ENCODE data around the gene SYDE1.
A peak's percentile ranks its signal among the peaks of the same experiment; 100 is the strongest.

The SYDE1 gene

DNA sequence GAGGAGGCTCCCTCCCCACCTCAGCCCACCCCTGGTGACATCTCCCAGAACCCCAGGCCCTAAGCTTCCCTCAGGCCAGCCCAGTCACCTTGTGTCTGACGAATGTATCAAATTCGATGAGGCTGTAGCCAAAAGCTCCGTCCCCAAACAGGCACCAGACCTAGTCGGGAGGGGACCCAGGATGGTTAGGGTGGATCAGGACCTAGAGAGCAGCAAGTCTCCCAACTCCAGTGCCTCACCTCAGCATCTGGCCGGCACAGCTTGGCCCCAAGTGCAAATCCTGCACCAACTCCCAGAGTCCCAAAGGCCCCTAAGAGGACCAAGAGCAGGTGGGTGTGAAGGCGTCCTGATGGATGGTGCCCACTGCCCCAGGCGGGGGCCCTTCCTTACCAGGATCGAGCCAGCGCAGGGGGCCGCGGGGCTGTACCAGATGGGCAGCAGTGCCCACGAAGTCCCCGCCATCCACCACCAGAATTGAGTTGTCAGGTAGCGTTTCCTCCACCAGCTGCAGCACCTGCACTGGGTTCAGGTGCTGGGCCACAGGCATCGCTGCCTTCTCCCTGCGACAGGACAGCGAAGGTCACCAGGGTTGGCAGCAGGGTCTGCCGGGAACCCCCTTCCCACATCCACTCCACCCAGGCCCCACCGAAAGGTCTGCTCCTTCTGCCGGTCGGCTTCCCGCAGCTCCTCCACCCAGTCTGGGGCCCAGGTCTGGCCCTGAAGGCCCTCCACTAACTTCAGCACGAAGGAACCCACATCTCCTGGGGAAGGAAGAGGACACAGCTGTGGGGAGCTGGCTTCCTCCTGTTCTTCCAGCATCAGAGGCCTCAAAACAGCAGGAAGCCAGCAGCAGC is 8.8 kb downstream of the SYDE1 start:
- ATAC-seq, result no peak
- Mint-ChIP-seq H3K4me3 (no peak overlapping the region), H3K27ac (no peak overlapping the region), H3K36me3 (peaks cover 64% of the 10 kb centered on the region), H3K9me3 (no peaks in the 10 kb centered on the region), H3K27me3 (no peaks in the 10 kb centered on the region), H3K4me1 (no peaks in the 10 kb centered on the region)

DNA sequence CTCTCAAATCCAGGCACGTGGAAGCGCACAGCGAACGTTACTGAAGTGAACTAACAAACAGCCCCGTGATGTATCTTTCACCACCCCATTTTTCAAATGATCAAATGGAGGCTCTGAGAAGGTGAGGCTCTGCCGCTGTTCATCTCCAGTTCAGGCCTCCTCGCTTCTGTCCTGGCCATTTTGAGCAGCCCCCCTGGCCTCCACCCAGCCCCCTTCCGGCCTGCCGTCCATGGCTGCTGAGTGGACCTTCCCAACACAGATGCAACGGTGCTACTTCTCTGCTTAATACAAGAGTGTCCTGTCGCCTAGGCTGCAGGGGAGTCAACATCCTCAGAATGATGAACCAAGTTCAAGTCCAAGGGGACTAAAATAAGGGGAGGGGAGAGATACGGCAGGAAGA is 9.7 kb downstream of the SYDE1 start:
- H3K9me3 Mint-ChIP-seq, result no peaks in the 10 kb centered on the region
- H3K36me3 Mint-ChIP-seq, result peaks cover 73% of the 10 kb centered on the region
- H3K4me3 Mint-ChIP-seq, result no peak overlapping the region
- H3K4me1 Mint-ChIP-seq, result no peaks in the 10 kb centered on the region
- no peak for ATAC-seq
- no peaks in the 10 kb centered on the region for H3K27me3 Mint-ChIP-seq
- H3K27ac Mint-ChIP-seq, result no peak overlapping the region

DNA sequence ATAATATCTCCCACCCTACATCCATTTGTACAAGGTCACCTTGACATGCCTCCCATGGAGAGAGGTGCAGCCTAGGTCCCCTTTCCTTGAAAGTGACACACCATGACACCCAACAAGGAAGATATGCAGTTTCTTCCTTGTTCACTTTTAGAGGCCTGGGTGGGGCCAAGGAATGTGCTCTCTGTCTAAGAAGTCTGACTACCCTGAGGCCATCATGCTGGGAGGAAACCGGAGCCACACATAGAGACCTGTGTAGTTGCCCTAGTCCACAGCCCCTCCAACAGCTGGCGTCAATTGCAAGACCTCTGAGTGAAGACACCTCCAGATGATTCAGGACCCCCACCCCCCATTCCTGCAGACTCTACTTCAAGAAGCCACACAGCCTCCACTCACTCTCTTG is 11.0 kb downstream of the SYDE1 start:
- H3K36me3 Mint-ChIP-seq, result peaks cover 83% of the 10 kb centered on the region
- H3K4me1 Mint-ChIP-seq, result no peaks in the 10 kb centered on the region
- H3K27me3 Mint-ChIP-seq, result no peaks in the 10 kb centered on the region
- H3K9me3 Mint-ChIP-seq, result no peaks in the 10 kb centered on the region
- H3K27ac Mint-ChIP-seq, result no peak overlapping the region
- ATAC-seq, result no peak
- no peak overlapping the region for H3K4me3 Mint-ChIP-seq

DNA sequence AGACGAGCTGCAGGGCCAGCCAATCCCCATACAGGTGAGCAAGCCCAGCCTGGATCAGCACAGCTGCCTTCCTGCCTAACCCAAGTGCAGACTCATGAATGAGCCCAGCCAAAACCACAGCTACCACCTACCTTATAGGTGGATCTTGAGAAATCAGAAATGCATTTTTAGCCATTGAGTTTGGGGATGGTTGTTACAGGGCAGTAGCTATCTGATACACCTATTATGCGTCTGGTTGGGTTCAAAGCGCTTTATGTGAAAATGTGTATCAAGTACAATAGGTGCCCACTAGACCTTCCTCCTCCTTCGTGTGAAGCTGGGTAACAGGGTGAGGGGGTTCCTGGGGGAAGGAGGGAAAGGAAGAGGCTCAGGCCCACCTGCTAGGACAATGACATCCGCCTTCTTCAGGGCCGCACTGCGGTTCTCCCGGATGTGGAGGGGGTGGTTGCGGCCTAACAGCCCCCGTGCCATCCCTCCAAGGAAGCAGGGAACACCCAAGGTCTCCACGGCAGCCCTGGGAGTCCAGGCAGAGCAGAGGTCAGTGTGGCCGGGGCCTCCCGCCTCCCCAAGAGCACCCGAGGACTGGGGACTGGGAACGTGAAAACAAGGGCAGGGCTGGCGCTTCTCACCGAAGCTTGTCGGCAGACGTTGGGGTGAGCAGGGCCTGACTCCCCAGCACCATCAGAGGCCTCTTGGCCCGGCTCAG is 11.7 kb downstream of the SYDE1 start:
- no peak overlapping the region for H3K27ac Mint-ChIP-seq
- ATAC-seq, result no peak
- no peak overlapping the region for H3K4me3 Mint-ChIP-seq
- H3K27me3 Mint-ChIP-seq, result no peaks in the 10 kb centered on the region
- no peaks in the 10 kb centered on the region for H3K9me3 Mint-ChIP-seq
- H3K36me3 Mint-ChIP-seq, result peaks cover 84% of the 10 kb centered on the region
- H3K4me1 Mint-ChIP-seq, result peaks cover 3% of the 10 kb centered on the region

DNA sequence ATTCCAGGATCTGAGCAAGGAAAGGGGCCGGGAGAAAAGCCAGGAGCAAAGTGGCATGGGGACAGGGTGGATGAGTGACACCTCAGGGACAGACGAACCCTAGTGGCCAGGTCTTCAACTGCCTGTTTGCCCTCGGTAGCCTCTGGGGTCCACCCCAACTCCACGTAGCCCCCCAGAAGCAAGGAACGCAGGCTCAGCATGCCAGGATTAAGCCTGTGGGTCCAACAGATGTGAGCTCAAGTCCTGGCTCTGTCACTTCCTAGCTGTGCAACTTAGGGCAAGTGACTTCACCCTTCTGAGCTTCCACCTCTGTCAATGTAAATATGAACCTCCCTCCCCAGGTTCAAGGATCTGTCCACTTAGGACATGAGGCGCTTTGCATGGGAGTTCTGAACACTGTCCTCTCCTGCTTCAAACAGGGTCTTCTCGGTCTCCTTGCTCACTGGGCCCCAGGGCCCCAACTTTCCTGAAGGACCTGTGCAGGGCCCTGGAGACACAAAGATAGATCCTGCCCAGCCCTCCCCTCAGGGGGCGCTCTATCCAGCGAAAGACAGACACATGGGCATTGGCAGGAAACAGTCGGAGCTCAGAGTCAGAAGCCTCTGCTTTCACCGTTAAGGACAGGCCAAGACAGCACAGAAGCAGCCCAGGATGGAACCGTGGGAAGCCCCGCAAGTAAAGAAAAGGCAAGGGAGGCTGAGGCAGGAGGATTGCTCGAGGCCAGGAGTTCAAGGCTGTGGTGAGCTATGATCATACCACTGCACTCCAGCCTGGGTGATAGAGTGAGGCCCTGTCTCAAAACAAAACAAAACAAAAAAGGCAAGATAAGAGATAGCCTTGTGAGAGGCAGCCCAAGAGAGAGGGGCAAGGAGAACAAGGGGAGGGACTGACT is 13.2 kb downstream of the SYDE1 start:
- Mint-ChIP-seq H3K4me3 (no peak overlapping the region), H3K36me3 (peaks cover 69% of the 10 kb centered on the region), H3K27ac (no peak overlapping the region), H3K27me3 (no peaks in the 10 kb centered on the region), H3K4me1 (peaks cover 11% of the 10 kb centered on the region), H3K9me3 (no peaks in the 10 kb centered on the region)
- ATAC-seq, result no peak

DNA sequence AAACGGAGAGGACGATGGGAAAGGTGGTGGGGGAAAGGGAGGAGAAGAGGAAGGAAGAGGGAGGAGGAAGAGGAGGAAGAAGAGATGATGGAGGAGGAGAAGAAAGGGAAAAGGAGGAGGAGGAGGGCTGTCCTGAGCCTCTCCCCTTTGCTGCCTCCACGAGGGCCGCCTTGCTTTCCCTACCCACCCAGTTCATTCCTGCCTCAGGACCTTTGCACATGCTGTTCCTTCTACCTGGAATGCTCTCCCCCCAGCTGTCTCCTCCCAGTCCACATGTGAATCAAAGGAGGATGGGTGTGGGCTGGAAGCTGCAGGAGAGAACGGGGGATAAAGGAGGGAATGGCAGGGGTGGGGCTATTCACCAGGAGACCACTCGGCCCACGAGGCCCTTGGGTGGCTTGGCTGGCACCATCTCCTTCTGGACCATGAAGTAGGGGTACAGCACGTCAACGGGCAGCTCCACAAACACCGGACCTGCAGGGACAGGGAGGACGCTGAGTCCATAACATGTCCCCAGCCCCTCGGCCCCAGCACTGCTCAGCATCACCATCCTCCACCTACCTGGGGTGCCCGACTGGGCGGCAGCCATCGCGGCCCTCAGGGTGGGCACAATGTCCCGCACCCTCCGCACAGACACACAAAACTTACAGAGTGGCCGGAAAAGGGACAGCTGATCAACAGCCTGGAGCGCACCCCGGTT is 15.3 kb downstream of the SYDE1 start:
- H3K4me1 Mint-ChIP-seq, result peaks cover 11% of the 10 kb centered on the region
- no peak for ATAC-seq
- no peak overlapping the region for H3K27ac Mint-ChIP-seq
- H3K27me3 Mint-ChIP-seq, result no peaks in the 10 kb centered on the region
- no peaks in the 10 kb centered on the region for H3K9me3 Mint-ChIP-seq
- H3K36me3 Mint-ChIP-seq, result peaks cover 55% of the 10 kb centered on the region
- H3K4me3 Mint-ChIP-seq, result no peak overlapping the region

DNA sequence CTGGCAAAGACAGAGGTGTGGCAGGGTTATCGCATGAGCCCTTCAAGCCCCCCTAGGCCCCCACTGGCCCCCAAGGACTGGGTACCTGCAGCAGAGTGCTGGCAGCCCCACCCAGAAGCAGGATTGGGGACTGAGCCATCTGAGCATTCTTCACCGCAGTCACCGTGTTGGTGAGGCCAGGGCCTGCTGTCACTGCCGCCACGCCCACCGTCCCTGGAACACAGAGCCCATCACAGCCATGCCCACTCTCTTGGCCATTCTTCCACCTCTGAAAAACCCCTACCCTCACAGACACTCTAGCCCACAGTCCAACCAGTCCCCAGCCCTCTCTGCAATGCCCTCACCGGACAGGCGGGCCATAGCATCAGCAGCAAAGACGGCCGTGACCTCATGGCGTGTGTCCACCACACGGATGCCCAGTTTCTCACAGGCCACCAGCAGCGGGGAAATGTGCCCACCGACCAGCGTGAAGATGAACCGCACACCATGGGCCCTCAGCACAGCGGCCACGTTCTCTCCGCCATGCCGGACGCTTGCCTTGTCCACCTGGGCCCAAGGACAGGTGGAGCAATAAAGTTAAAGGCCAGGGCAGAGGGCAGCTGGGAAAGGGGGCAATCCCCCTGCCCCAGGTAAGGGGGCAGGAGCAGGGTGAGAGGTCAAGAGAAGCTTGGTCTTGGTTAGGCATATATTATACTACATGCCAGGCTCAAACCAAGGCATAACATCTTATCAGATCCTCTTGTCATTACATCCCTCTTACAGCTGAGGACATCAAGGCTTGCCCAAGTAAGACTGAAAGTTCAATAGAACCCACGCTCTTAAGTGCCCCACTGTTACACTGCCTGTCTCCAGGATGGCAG is 16.1 kb downstream of the SYDE1 start:
- Mint-ChIP-seq H3K4me1 (peaks cover 11% of the 10 kb centered on the region), H3K27ac (no peak overlapping the region), H3K36me3 (peaks cover 48% of the 10 kb centered on the region), H3K27me3 (peaks cover 5% of the 10 kb centered on the region), H3K9me3 (no peaks in the 10 kb centered on the region), H3K4me3 (peak overlapping the region; percentile 19)
- no peak for ATAC-seq

DNA sequence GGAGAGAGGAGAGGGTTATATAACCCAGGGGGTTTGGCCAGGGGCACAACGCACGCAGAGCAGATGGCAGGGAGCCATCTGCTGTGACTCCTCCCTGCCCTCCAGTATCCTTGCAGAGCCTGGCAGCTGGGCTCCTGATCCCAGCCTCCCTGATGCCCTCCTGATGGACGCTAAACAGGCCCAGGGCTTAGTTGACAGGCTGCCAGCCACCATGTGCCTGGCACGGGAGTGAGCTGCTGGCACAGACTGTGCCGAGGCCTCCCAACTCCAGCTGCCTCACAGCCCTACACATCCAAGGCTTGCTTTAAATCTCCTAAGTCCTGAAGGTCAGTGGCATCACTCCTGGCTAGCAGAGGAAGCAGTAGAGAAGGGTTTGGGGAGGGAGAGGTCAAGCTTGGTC is 16.7 kb downstream of the SYDE1 start:
- peaks cover 12% of the 10 kb centered on the region for H3K27me3 Mint-ChIP-seq
- peak overlapping the region; percentile 84 for H3K4me3 Mint-ChIP-seq
- H3K27ac Mint-ChIP-seq, result peak overlapping the region; percentile 96
- H3K36me3 Mint-ChIP-seq, result peaks cover 41% of the 10 kb centered on the region
- no peaks in the 10 kb centered on the region for H3K9me3 Mint-ChIP-seq
- H3K4me1 Mint-ChIP-seq, result peaks cover 11% of the 10 kb centered on the region
- ATAC-seq, result no peak

DNA sequence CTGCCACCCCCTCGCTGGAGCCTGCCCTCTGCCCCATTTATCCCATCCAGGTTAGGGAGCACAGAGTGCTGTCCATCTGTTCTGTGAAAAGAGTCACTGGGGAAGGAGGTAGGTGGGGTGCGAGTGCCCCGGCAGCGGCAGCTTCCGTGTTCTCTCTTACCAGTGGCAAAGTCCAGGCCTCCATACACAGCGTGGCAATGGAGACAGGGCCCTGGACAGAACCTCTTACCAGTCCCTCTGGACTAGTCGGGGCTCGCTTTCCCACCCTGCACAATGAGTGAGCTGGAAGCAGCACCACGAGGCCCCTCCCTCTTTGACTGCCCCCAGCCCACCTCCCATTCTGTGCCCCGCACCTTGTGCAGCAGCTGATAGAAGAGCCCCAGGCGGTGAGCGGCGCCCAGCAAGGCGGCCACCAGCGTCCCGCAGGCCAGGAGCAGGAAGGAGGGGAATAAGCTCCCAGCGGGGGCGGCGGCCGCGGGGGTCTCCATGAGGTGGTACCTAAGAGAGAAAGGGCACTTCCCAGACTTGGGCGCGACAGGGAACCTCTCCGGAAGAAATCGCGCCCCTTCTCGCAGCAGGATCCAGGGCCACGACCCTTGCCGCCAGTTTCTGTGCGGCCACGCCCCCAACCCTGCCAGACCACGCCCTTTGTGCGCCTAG is 17.5 kb downstream of the SYDE1 start:
- Mint-ChIP-seq H3K36me3 (peaks cover 33% of the 10 kb centered on the region), H3K4me3 (peak overlapping the region; percentile 84), H3K27me3 (peaks cover 17% of the 10 kb centered on the region), H3K27ac (peak overlapping the region; percentile 96), H3K4me1 (peaks cover 11% of the 10 kb centered on the region), H3K9me3 (no peaks in the 10 kb centered on the region)
- no peak for ATAC-seq

DNA sequence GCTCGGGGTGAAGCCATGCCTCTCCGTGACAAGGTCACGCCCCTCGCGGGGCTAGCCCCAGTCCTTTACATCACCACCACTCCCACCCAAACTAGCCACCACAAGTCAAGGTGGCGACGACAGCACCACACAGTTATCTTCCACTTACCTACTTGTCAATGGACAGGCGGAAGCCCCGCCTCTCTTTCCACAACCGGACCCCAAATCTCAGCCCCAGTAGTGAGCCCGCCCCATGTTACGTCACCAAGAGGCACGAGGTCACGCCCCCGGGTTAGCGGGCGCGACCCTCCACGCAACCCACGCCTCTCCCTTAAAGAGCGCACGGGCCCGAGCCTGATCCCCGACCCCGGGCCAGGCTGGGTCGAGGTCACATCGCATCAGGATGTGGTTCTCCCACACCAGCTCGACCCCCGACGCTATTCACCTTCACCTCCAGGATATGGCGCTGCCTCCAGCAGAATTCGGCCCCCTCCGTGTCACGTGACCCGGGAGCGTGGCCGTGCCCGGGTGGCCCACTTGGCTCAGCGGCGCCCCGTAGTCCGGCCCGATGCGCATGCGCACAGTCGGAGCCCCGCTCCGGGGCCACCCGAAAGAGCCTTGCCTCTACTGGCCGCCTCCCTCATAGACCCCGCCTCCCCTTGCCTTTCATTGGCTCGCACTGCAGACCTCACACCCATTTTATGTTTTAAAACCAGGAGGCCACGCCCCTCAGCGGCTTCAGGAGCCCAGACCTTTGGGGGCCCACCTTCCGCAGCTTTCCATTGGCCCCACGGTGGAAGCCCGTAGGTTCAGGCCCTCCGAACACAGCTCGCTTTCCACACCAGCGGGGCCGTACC is 18.2 kb downstream of the SYDE1 start:
- Mint-ChIP-seq H3K9me3 (no peaks in the 10 kb centered on the region), H3K36me3 (peaks cover 26% of the 10 kb centered on the region), H3K4me1 (peaks cover 11% of the 10 kb centered on the region), H3K4me3 (peak overlapping the region; percentile 84), H3K27me3 (peaks cover 17% of the 10 kb centered on the region), H3K27ac (peak overlapping the region; percentile 96)
- ATAC-seq, result peak; percentile 97

DNA sequence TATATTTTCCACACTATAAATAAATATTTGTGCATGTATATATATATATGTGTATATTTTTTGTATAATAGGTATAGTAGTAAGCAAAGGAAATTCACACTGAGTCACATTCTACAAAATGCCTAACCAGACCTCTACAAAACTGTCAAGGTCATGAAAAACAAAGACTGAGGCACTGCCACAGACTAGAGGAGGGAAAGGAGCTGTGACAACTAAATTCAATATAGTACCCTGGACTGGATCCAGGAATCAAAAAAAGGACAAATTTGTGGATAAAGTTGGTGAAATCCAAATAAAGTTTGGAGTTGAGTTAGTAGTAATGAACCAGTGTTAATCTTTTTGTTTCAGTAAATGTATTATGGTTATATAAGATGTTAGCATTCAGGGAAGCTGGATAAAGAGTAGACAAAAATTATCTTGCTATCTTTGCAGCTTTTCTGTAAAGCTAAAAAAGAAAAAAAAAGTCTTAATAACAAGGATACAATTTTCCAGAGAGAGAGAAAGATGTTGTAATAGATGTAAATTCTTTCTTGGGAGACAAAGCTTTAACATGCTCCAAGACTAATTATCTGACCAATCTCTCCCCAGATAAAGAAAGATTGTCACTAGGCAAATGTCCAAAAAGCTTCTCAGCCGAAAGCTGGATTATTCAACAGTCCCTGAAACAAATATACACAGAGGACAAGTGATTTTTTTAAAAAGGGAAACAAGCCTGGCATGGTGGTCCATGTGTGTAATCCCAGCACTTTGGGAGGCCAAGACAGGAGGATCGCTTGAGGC is 19.1 kb downstream of the SYDE1 start:
- peaks cover 11% of the 10 kb centered on the region for H3K4me1 Mint-ChIP-seq
- no peak for ATAC-seq
- peaks cover 17% of the 10 kb centered on the region for H3K27me3 Mint-ChIP-seq
- no peak overlapping the region for H3K4me3 Mint-ChIP-seq
- H3K36me3 Mint-ChIP-seq, result peaks cover 17% of the 10 kb centered on the region
- H3K27ac Mint-ChIP-seq, result peak overlapping the region; percentile 96
- no peaks in the 10 kb centered on the region for H3K9me3 Mint-ChIP-seq

DNA sequence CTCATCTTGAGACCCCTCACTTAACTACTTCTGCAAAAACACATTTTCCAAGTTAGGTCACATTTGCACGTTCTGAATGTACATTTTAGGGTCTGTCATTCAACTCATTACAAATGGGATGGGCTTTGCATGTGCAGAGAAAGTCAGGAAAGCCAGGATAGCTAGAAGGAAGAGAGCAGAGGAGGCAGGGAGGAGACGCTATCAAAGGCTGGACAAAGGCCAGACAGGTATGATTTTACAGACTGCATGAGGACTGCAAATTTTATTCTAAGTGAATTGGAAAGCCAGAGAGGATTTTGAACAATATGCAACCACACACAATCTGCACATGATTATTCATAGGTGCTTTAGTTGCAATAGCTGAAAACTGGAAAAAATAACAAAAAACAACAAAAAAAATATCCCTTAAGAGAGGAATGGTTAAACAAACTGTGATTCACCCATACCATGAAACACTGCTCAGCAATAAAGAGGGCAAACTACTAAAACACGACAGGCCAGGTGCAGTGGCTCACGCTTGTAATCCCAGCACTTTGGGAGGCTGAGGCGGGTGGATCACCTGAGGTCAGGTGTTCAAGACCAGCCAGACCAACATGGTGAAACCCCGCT is 21.1 kb downstream of the SYDE1 start:
- no peak for ATAC-seq
- Mint-ChIP-seq H3K4me1 (peaks cover 11% of the 10 kb centered on the region), H3K9me3 (no peaks in the 10 kb centered on the region), H3K27ac (no peak overlapping the region), H3K36me3 (peaks cover 1% of the 10 kb centered on the region), H3K4me3 (no peak overlapping the region), H3K27me3 (peaks cover 26% of the 10 kb centered on the region)
